HCT116 (cell line): ENCODE measurements around the gene ENDOG. TPM values are rescaled to one million over a fixed set of nuclear protein-coding genes. Genes with fewer than 3 reads are reported as not detected.

Experiments
- ATAC-seq: fragments of 200-7000 bp; cut with Tn5 transposase; 2 replicates; pipeline ENCODE4 v1.9.1; 2020; ENCODE audit warnings: mild to moderate bottlenecking, moderate library complexity
- BruUV-seq: library from RNA; stranded (reverse); fragments of 400-500 nt; replicated peaks from 2 replicates; lab custom pipeline; 2021; lab: Mats Ljungman, UMichigan
- CTCF ChIA-PET: fragments of 300-600 bp; sonication (Branson Sonifier 250); formaldehyde crosslinking; loops from one replicate; lab custom pipeline; 2021; ENCODE audit warnings: antibody characterized with exemption; lab: Charles Lee
- POLR2A ChIA-PET: fragments of 300-600, 350-600 bp; sonication (Branson Sonifier 250); formaldehyde crosslinking; loops from one replicate; lab custom pipeline; 2021; ENCODE audit warnings: antibody characterized with exemption; lab: Charles Lee
- RAD21 ChIA-PET, 2 experiments: fragments of 300-600 bp; sonication (Branson Sonifier 250); formaldehyde crosslinking; loops; one replicate each; lab custom pipeline; 2023; ENCODE audit warnings: low total read pairs in 2 of 2; ENCODE audit not compliant: uncharacterized antibody in 2 of 2, unreplicated experiment in 2 of 2, low non-redundant PET in 1 of 2; lab: Charles Lee
- DNase-seq: peaks from one replicate; pipeline ENCODE4 v3.0.0-alpha.2; 2010; ENCODE audit warnings: low read depth, low spot score
- H2AFZ ChIP-seq: fragments of 200-600 bp; shearing (Covaris generic), sonication (generic); 2 replicates; pipeline ENCODE4 v1.6.1; 2017; ENCODE audit warnings: low read depth, mixed run types, mixed read lengths, antibody characterized with exemption, low read length; ENCODE audit not compliant: poor library complexity, severe bottlenecking
- H3K27ac ChIP-seq: 2 replicates; pipeline ENCODE4 v1.5.1; 2012; ENCODE audit warnings: low read depth, low read length
- H3K27me3 ChIP-seq: fragments of 200-600 bp; sonication (generic); 2 replicates; pipeline ENCODE4 v1.6.1; 2016; ENCODE audit warnings: mixed run types, low read length, mixed read lengths; ENCODE audit not compliant: insufficient read depth
- H3K36me3 ChIP-seq, 2 experiments: fragments of 200-500 bp in 1 of 2; fragments of 200-600 bp in 1 of 2; sonication (Bioruptor generic) in 1 of 2; sonication (generic) in 1 of 2; 2 replicates each; pipeline versions ENCODE4 v1.5.1 to v1.6.1; 2014 to 2016; ENCODE audit warnings: low read length in 2 of 2, inconsistent platforms in 1 of 2, mixed read lengths in 1 of 2, mixed run types in 1 of 2; ENCODE audit not compliant: insufficient read depth in 2 of 2, control insufficient read depth in 1 of 2
- H3K4me1 ChIP-seq, 2 experiments: fragments of 200-600 bp in 1 of 2; sonication (generic) in 1 of 2; 2 replicates each; pipeline versions ENCODE4 v1.5.1 to v1.6.1; 2012 to 2017; ENCODE audit warnings: low read length in 2 of 2, inconsistent platforms in 1 of 2, mild to moderate bottlenecking in 1 of 2, mixed read lengths in 1 of 2, mixed run types in 1 of 2, moderate library complexity in 1 of 2; ENCODE audit not compliant: insufficient read depth in 2 of 2, control insufficient read depth in 1 of 2
- H3K4me2 ChIP-seq: fragments of 200-600 bp; sonication (generic); 2 replicates; pipeline ENCODE4 v1.6.1; 2017; ENCODE audit warnings: mixed run types, low read length, mixed read lengths
- H3K4me3 ChIP-seq, 2 experiments: fragments of 200-600 bp in 1 of 2; sonication (generic) in 1 of 2; replicated peaks in 1 of 2; 2 replicates each; pipeline ENCODE4 v1.5.1; 2011 to 2016; ENCODE audit warnings: low read length in 2 of 2, control low read depth in 1 of 2, low read depth in 1 of 2, mild to moderate bottlenecking in 1 of 2, mixed read lengths in 1 of 2, mixed run types in 1 of 2
- H3K79me2 ChIP-seq: fragments of 200-600 bp; sonication (generic); 2 replicates; pipeline ENCODE4 v1.6.1; 2017; ENCODE audit warnings: mild to moderate bottlenecking, mixed run types, low read length, moderate library complexity, mixed read lengths; ENCODE audit not compliant: insufficient read depth
- H3K9ac ChIP-seq: fragments of 200-600 bp; sonication (generic); 2 replicates; pipeline ENCODE4 v1.6.1; 2016; ENCODE audit warnings: low read length, mixed read lengths
- H3K9me2 ChIP-seq: fragments of 200-600 bp; sonication (generic), shearing (Covaris generic); 2 replicates; pipeline ENCODE4 v1.6.1; 2017; ENCODE audit warnings: mixed run types, mild to moderate bottlenecking, moderate library complexity; ENCODE audit not compliant: insufficient read depth
- H3K9me3 ChIP-seq, 2 experiments: fragments of 200-500 bp in 1 of 2; fragments of 200-600 bp in 1 of 2; sonication (Bioruptor generic) in 1 of 2; sonication (generic) in 1 of 2; 2 replicates each; pipeline ENCODE4 v1.6.1; 2014 to 2017; ENCODE audit warnings: low read length in 2 of 2, mixed read lengths in 2 of 2, inconsistent platforms in 1 of 2, low read depth in 1 of 2, mild to moderate bottlenecking in 1 of 2, mixed run types in 1 of 2, moderate library complexity in 1 of 2; ENCODE audit not compliant: control insufficient read depth in 1 of 2, insufficient read depth in 1 of 2
- H4K20me1 ChIP-seq: fragments of 200-600 bp; sonication (generic), shearing (Covaris generic); 2 replicates; pipeline ENCODE4 v1.6.1; 2017; ENCODE audit warnings: mixed run types, mild to moderate bottlenecking, moderate library complexity; ENCODE audit not compliant: insufficient read depth
- CEBPB ChIP-seq: IDR thresholded peaks from 2 replicates; pipeline ENCODE4 v1.6.1; 2012; ENCODE audit warnings: low read depth
- CTCF ChIP-seq, 3 experiments: fragments of 200-600 bp in 1 of 3; sonication (generic) in 1 of 3; IDR thresholded peaks in 2 of 3; conservative IDR thresholded peaks in 1 of 3; 2 replicates each; pipeline ENCODE4 v1.5.1; 2012 to 2017; ENCODE audit warnings: low read depth in 2 of 3, low read length in 2 of 3, antibody characterized with exemption in 1 of 3, borderline replicate concordance in 1 of 3, control low read depth in 1 of 3, mild to moderate bottlenecking in 1 of 3, mixed read lengths in 1 of 3, mixed run types in 1 of 3, moderate library complexity in 1 of 3; ENCODE audit not compliant: insufficient read depth in 1 of 3
- EZH2phosphoT487 ChIP-seq: fragments of 200-600 bp; IDR thresholded peaks from 2 replicates; pipeline ENCODE4 v1.6.1; 2018; ENCODE audit warnings: antibody characterized with exemption, borderline replicate concordance
- MAX ChIP-seq: IDR thresholded peaks from 2 replicates; pipeline ENCODE4 v1.6.1; 2012
- POLR2A ChIP-seq: IDR thresholded peaks from 2 replicates; pipeline ENCODE4 v1.7.0; 2011; ENCODE audit warnings: borderline replicate concordance; ENCODE audit not compliant: insufficient read depth, insufficient read length; ENCODE audit errors: extremely low read depth
- REST ChIP-seq: IDR thresholded peaks from 2 replicates; pipeline ENCODE4 v1.6.1; 2012; ENCODE audit warnings: low read depth
- SRF ChIP-seq: IDR thresholded peaks from 2 replicates; pipeline ENCODE4 v1.6.1; 2012; ENCODE audit warnings: low read depth
- YY1 ChIP-seq: IDR thresholded peaks from 2 replicates; pipeline ENCODE4 v1.6.1; 2011; ENCODE audit warnings: low read length, low read depth, moderate library complexity, mild to moderate bottlenecking; ENCODE audit not compliant: insufficient replicate concordance; ENCODE audit errors: extremely low read depth
- ZBTB33 ChIP-seq: IDR thresholded peaks from 2 replicates; pipeline ENCODE4 v1.6.1; 2011; ENCODE audit warnings: mild to moderate bottlenecking, low read length, moderate library complexity; ENCODE audit not compliant: insufficient replicate concordance; ENCODE audit errors: extremely low read depth
- ZFX ChIP-seq: fragments of 450-650 bp; IDR thresholded peaks from 2 replicates; pipeline ENCODE4 v1.6.1; 2017
- intact Hi-C: fragments of 100-400 bp; cut with micrococcal nuclease; formaldehyde crosslinking; loops from 2 replicates; pipeline ENCODE4 v1.10.0; 2022
- total RNA-seq: library from RNA; stranded (reverse); gene quantifications from one replicate; pipeline ENCODE4 v1.2.1, GENCODE V29; 2021; ENCODE audit not compliant: unreplicated experiment

ENDOG gene
- total RNA-seq, 1 experiment from 2014 or later = 27.2 TPM

DNA sequence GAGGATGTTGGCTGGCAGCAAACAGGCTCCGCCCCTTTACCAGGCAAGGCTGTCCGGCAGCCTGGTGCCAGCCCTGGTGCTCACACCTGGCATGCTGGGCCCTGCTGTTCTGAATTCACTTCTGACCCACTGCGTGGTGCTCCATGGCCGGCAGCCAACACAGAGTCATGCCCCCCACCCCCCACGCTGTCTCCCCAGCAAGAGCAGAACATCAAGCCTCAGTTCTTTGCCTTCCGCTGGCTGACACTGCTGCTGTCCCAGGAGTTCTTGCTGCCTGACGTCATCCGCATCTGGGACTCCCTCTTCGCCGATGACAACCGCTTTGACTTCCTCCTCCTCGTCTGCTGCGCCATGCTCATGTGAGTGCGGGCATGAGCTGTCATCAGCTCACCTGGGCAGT, 12.6 kb upstream of the ENDOG start (continued):
- TF ChIP-seq MAX (no peak), REST (no peak)

GRCh38 chr9:128807827-128808226, 10.5 kb upstream of the ENDOG start:
- no peak for ATAC-seq

More at GRCh38 chr9:128807827-128808226, 10.5 kb upstream of the ENDOG start:
- Histone ChIP-seq H3K4me3 (no peak overlapping the region), H3K9me3 (no peaks in the 10 kb centered on the region), H3K4me2 (no peak overlapping the region), H3K9ac (no peak overlapping the region), H4K20me1 (no peaks in the 10 kb centered on the region), H3K9me2 (no peaks in the 10 kb centered on the region), H3K36me3 (peaks cover 3 to 6% of the 10 kb centered on the region in 2 experiments; a peak in 3 of 4 replicates), H3K27ac (no peak overlapping the region), H3K27me3 (no peaks in the 10 kb centered on the region), H3K79me2 (no peaks in the 10 kb centered on the region), H2AFZ (no peak overlapping the region), H3K4me1 (no peaks in the 10 kb centered on the region)
- ChIA-PET POLR2A (no interaction called here), RAD21 (no interaction called here), CTCF (no interaction called here)
- intact Hi-C loops = no loop called here
- no peak for DNase-seq
- no TSS peak for BruUV-seq
- no peak for TF ChIP-seq ZFX
- no peak for TF ChIP-seq CTCF (IDR thresholded peaks at IDR 0.05 in 2 of 3, conservative IDR thresholded peaks at IDR 0.05 in 1 of 3; ENCODE audit: borderline replicate concordance in 1 of 3, insufficient read depth in 1 of 3, low read depth in 2 of 3, low read length in 2 of 3)
- TF ChIP-seq CEBPB = no peak
- no peak for TF ChIP-seq SRF
- TF ChIP-seq EZH2phosphoT487 = no peak
- no peak for TF ChIP-seq YY1
- no peak for TF ChIP-seq POLR2A
- no peak for TF ChIP-seq ZBTB33
